Measurements from ENCODE around the gene NOX3. TPM values are rescaled to one million over a fixed set of nuclear protein-coding genes. Genes with fewer than 3 reads are reported as not detected.

The NOX3 gene
- total RNA-seq, 1 experiment from 2014 or later: not detected

Other genes with a start within 250 kb of the NOX3 start
- gene CLDN20, start 191.8 kb downstream of the NOX3 start, total RNA-seq (2014; rRNA removed; shearing (Covaris generic)): not detected in 2 replicates
- 19.0 and 26.1 TPM in 2 replicates for gene TFB1M, start 141.4 kb downstream of the NOX3 start, total RNA-seq (2014; rRNA removed; shearing (Covaris generic))

All from NCI-H460 (cell line).